ENCODE data around the gene CCDC180. TPM values are rescaled to one million over a fixed set of nuclear protein-coding genes. Genes with fewer than 3 reads are reported as not detected.

Gene CCDC180
- total and polyA plus RNA-seq, 2 experiments from 2014 or later, result 3.9 to 7.1 TPM

GRCh38 chr9:97276310-97276852, 31.1 kb upstream of the CCDC180 start:
- ATAC-seq (peak; percentile 73), DNase-seq (ENCODE audit: low spot score) (peak; percentile 17)
- peak overlapping the region; percentile 85; the same call in 1 of the 2 replicates for H3K27ac ChIP-seq (ENCODE audit: low read depth)

GRCh38 chr9:97277953-97278352, 29.5 kb upstream of the CCDC180 start:
- H3K79me2 ChIP-seq (replicated peaks; ENCODE audit: insufficient read depth), result no peaks in the 10 kb centered on the region; the same call in 1 of the 2 replicates
- H3K4me2 ChIP-seq, result no peak overlapping the region
- no peak overlapping the region for H2AFZ ChIP-seq
- no peaks in the 10 kb centered on the region for H4K20me1 ChIP-seq (replicated peaks; ENCODE audit: insufficient read depth)
- H3K9me2 ChIP-seq (ENCODE audit: insufficient read depth), result no peaks in the 10 kb centered on the region
- H3K36me3 ChIP-seq (ENCODE audit: insufficient read depth), result peaks cover 4% of the 10 kb centered on the region; the same call in 1 of the 2 replicates
- H3K4me1 Mint-ChIP-seq, result peaks cover 29% of the 10 kb centered on the region
- H3K27ac Mint-ChIP-seq, result 0 out of 2 replicates have a peak overlapping the region, but pooled peaks have one; percentile 37
- DNase-seq (ENCODE audit: low spot score) (no peak), ATAC-seq (no peak)
- peaks cover 5% of the 10 kb centered on the region for H3K27me3 Mint-ChIP-seq (ENCODE audit: insufficient read depth, low read depth, poor library complexity)
- peaks cover 24% of the 10 kb centered on the region for H3K4me1 ChIP-seq (ENCODE audit: insufficient read depth)
- H3K4me3 ChIP-seq, result no peak overlapping the region
- no peaks in the 10 kb centered on the region for H3F3A ChIP-seq (replicated peaks; ENCODE audit: low read depth)
- no peaks in the 10 kb centered on the region for H3K27me3 ChIP-seq (ENCODE audit: insufficient read depth)
- H3K36me3 Mint-ChIP-seq (ENCODE audit: low read depth), result peaks cover 64% of the 10 kb centered on the region
- H3K4me3 Mint-ChIP-seq, result no peak overlapping the region
- no peak overlapping the region for H3K27ac ChIP-seq (ENCODE audit: low read depth)
- H3K9me3 Mint-ChIP-seq, result no peaks in the 10 kb centered on the region
- TF ChIP-seq CTCF (conservative IDR thresholded peaks at IDR 0.05; ENCODE audit: low read depth in 2 of 2), result no peak
- TF ChIP-seq EZH2phosphoT487 (IDR thresholded peaks at IDR 0.05; ENCODE audit: unreplicated experiment), result no peak
- no peak for TF ChIP-seq STAT1 (IDR thresholded peaks at IDR 0.05; ENCODE audit: unreplicated experiment)
- no peak for TF ChIP-seq CREB1 (CRISPR knock-in tag; IDR thresholded peaks at IDR 0.05; ENCODE audit: low read depth)
- no peak for TF ChIP-seq NANOG (IDR thresholded peaks at IDR 0.05; ENCODE audit: borderline replicate concordance)
- no peak for TF ChIP-seq ZNF331 (CRISPR knock-in tag; IDR thresholded peaks at IDR 0.05; ENCODE audit: low read depth)
- TF ChIP-seq JUNB (IDR thresholded peaks at IDR 0.05; ENCODE audit: unreplicated experiment), result no peak
- no peak for TF ChIP-seq EZH2 (IDR thresholded peaks at IDR 0.05; ENCODE audit: low read depth, unreplicated experiment)

More at GRCh38 chr9:97276310-97276852, 31.1 kb upstream of the CCDC180 start:
- TF ChIP-seq POLR2AphosphoS5 (IDR thresholded peaks at IDR 0.05; ENCODE audit: low read depth) (no peak), ETS1 (IDR thresholded peaks at IDR 0.05) (no peak), STAT1 (IDR thresholded peaks at IDR 0.05; ENCODE audit: unreplicated experiment) (no peak), CTCF (conservative IDR thresholded peaks at IDR 0.05; ENCODE audit: low read depth in 2 of 2) (no peak), ZNF114 (CRISPR knock-in tag; IDR thresholded peaks at IDR 0.05) (no peak), CREB1 (CRISPR knock-in tag; IDR thresholded peaks at IDR 0.05; ENCODE audit: low read depth) (no peak)
- Histone ChIP-seq H3F3A (replicated peaks; ENCODE audit: low read depth) (no peaks in the 10 kb centered on the region), H3K79me2 (replicated peaks; ENCODE audit: insufficient read depth) (no peaks in the 10 kb centered on the region; the same call in 1 of the 2 replicates), H3K4me1 (ENCODE audit: insufficient read depth) (peaks cover 36% of the 10 kb centered on the region), H2AFZ (no peak overlapping the region), H3K9me2 (ENCODE audit: insufficient read depth) (no peaks in the 10 kb centered on the region), H3K4me2 (peak overlapping the region; percentile 59; the same call in 1 of the 2 replicates), H4K20me1 (replicated peaks; ENCODE audit: insufficient read depth) (no peaks in the 10 kb centered on the region), H3K4me3 (no peak overlapping the region), H3K27me3 (ENCODE audit: insufficient read depth) (no peaks in the 10 kb centered on the region), H3K36me3 (ENCODE audit: insufficient read depth) (peaks cover 4% of the 10 kb centered on the region; the same call in 1 of the 2 replicates)
- Mint-ChIP-seq H3K27me3 (ENCODE audit: insufficient read depth, low read depth, poor library complexity) (peaks cover 5% of the 10 kb centered on the region), H3K36me3 (ENCODE audit: low read depth) (peaks cover 49% of the 10 kb centered on the region), H3K4me3 (0 out of 3 replicates have a peak overlapping the region, but pooled peaks have one; percentile 18), H3K27ac (peak overlapping the region; percentile 60; the same call in 1 of the 2 replicates), H3K4me1 (peaks cover 40% of the 10 kb centered on the region), H3K9me3 (no peaks in the 10 kb centered on the region)

Data from GM23338 (cell line).